ENCODE results near the gene PLA2G4A. TPM values are rescaled to one million over a fixed set of nuclear protein-coding genes. Genes with fewer than 3 reads are reported as not detected.

PLA2G4A gene
- total and polyA plus RNA-seq, 7 donors, result 0.24 to 0.71 (median 0.44) TPM

GRCh38 chr1:186996816-186997215, 168.1 kb downstream of the PLA2G4A start:
- Histone ChIP-seq H3K27me3 (ENCODE audit: insufficient read depth in 3 of 3, low read length in 2 of 3) (no peaks in the 10 kb centered on the region), H3K36me3 (ENCODE audit: insufficient read depth in 1 of 2, low read depth in 1 of 2) (no peaks in the 10 kb centered on the region), H3K4me1 (no peaks in the 10 kb centered on the region), H3K9me3 (no peaks in the 10 kb centered on the region), H3K27ac (no peak overlapping the region), H3K4me3 (no peak overlapping the region)
- intact Hi-C loops (cut with DNase I), result no loop called here
- ATAC-seq, result no peak
- TF ChIP-seq, protein P1, sequence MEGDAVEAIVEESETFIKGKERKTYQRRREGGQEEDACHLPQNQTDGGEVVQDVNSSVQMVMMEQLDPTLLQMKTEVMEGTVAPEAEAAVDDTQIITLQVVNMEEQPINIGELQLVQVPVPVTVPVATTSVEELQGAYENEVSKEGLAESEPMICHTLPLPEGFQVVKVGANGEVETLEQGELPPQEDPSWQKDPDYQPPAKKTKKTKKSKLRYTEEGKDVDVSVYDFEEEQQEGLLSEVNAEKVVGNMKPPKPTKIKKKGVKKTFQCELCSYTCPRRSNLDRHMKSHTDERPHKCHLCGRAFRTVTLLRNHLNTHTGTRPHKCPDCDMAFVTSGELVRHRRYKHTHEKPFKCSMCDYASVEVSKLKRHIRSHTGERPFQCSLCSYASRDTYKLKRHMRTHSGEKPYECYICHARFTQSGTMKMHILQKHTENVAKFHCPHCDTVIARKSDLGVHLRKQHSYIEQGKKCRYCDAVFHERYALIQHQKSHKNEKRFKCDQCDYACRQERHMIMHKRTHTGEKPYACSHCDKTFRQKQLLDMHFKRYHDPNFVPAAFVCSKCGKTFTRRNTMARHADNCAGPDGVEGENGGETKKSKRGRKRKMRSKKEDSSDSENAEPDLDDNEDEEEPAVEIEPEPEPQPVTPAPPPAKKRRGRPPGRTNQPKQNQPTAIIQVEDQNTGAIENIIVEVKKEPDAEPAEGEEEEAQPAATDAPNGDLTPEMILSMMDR (IDR thresholded peaks at IDR 0.05), result no peak
- no peak for DNase-seq
- 51 to 67% (median 59%) methylated on average over 1 of the region's 1 CpG for WGBS, 3 donors

DNA sequence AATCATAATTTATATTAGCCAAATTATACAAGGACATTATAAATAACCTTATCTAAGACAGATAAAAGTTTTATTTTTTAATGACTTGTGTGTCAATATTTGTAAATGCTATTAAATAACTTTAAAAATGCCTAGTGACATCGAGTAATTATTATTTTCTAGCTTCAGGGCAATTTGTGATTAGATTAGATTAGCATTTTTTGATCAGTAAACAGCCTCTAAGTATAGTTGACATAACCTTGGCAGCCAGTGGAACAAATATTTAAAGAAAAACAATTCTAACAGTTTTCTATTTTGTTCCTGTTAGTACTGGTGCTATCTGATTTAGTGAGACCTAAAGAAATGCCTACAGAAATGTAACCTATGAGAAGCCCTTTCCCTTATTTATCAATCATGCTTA, 169.1 kb downstream of the PLA2G4A start:
- no peaks in the 10 kb centered on the region for H3K9me3 ChIP-seq
- H3K4me3 ChIP-seq, result no peak overlapping the region
- DNase-seq (no peak), ATAC-seq (no peak)
- H3K27me3 ChIP-seq (ENCODE audit: insufficient read depth in 3 of 3, low read length in 2 of 3), result no peaks in the 10 kb centered on the region
- H3K27ac ChIP-seq, result no peak overlapping the region
- H3K4me1 ChIP-seq, result no peaks in the 10 kb centered on the region
- intact Hi-C loops (cut with DNase I), result no loop called here
- TF ChIP-seq, protein P1 (IDR thresholded peaks at IDR 0.05), result no peak
- H3K36me3 ChIP-seq (ENCODE audit: insufficient read depth in 1 of 2, low read depth in 1 of 2), result no peaks in the 10 kb centered on the region
- 42 to 46% (median 43%) methylated on average over 1 of the region's 1 CpG for WGBS, 3 donors

- Histone ChIP-seq H3K27me3 (ENCODE audit: insufficient read depth in 3 of 3, low read length in 2 of 3) (no peaks in the 10 kb centered on the region), H3K4me3 (no peak overlapping the region), H3K36me3 (ENCODE audit: insufficient read depth in 1 of 2, low read depth in 1 of 2) (no peaks in the 10 kb centered on the region), H3K9me3 (no peaks in the 10 kb centered on the region), H3K27ac (no peak overlapping the region), H3K4me1 (no peaks in the 10 kb centered on the region)
- intact Hi-C loops (cut with DNase I), result no loop called here
- no peak for DNase-seq
- WGBS, 3 donors, result 81 to 82% (median 82%) methylated on average over 6 of the region's 6 CpGs
- TF ChIP-seq, protein P1 (IDR thresholded peaks at IDR 0.05), result no peak
- no peak for ATAC-seq
These were observed 170.8 kb downstream of the PLA2G4A start for GRCh38 chr1:186999506-186999905.

DNA sequence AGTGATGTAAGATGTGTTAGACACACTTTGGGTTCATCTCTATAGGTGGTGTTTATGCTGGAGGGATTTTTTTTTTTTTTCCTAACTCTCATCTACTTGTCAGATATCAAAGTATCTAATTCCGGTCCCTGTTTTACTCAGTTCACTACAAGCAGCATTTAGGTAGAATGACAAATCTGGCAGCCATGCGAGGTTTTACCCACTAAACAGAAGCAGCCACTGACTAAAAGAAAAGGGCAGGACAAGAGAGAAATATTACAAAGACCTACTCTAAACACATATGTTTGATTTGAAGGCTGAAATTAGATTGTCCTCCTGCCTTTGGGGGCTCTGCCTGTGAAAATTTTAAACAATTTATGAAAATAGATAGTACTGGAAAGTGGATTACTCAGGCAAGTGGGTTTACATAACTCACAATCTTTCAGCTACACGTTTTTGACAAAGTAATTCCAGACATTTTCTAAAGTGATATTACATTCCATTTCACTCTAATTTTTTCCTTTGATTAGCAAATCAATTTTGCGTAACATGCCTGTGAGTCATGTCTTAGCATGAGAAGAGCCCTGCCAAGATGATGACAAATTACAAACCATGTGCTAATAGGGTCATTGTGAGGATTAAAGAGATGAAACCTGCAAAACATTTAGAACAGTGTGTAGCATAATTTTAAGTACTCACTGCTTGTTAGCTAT, 172.6 kb downstream of the PLA2G4A start:
- no peaks in the 10 kb centered on the region for H3K4me1 ChIP-seq
- TF ChIP-seq, protein P1 (IDR thresholded peaks at IDR 0.05), result no peak
- intact Hi-C loops (cut with DNase I), result no loop called here
- no peak overlapping the region for H3K27ac ChIP-seq
- H3K4me3 ChIP-seq, result no peak overlapping the region
- no peaks in the 10 kb centered on the region for H3K9me3 ChIP-seq
- no peaks in the 10 kb centered on the region for H3K27me3 ChIP-seq (ENCODE audit: insufficient read depth in 3 of 3, low read length in 2 of 3)
- H3K36me3 ChIP-seq (ENCODE audit: insufficient read depth in 1 of 2, low read depth in 1 of 2), result no peaks in the 10 kb centered on the region
- 48 to 61% (median 48%) methylated on average over 4 of the region's 4 CpGs for WGBS, 3 donors
- no peak for ATAC-seq
- DNase-seq, result no peak

DNA sequence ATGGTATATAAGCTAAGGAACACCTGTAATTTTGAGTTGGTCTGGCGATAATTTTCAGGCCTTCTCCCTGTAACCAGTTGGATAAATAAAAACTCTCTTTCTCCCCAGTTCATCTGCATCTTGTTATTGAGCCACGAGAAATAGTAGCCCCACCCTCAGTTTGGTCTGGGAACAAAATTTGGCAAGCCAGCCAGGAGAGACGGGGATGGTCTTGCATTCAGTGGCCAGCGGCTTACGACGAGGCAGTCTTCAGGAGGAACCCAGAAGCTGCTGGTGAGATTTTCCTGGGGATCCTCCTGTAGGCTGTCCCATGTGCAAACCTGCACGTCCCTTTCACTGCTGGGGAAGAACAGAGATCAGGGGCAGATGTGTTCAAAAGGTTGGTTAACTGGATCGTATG, 174.6 kb downstream of the PLA2G4A start:
- Histone ChIP-seq H3K27ac (no peak overlapping the region), H3K9me3 (peaks cover 3% of the 10 kb centered on the region), H3K4me3 (no peak overlapping the region), H3K4me1 (no peaks in the 10 kb centered on the region), H3K36me3 (ENCODE audit: insufficient read depth in 1 of 2, low read depth in 1 of 2) (no peaks in the 10 kb centered on the region), H3K27me3 (ENCODE audit: insufficient read depth in 3 of 3, low read length in 2 of 3) (no peaks in the 10 kb centered on the region)
- intact Hi-C loops (cut with DNase I), result no loop called here
- TF ChIP-seq, protein P1 (IDR thresholded peaks at IDR 0.05), result no peak
- ATAC-seq, result no peak
- WGBS, 3 donors, result 78 to 83% (median 81%) methylated on average over 8 of the region's 8 CpGs
- DNase-seq, result no peak
